ENCODE data around the gene KIF3A.

Gene KIF3A

DNA sequence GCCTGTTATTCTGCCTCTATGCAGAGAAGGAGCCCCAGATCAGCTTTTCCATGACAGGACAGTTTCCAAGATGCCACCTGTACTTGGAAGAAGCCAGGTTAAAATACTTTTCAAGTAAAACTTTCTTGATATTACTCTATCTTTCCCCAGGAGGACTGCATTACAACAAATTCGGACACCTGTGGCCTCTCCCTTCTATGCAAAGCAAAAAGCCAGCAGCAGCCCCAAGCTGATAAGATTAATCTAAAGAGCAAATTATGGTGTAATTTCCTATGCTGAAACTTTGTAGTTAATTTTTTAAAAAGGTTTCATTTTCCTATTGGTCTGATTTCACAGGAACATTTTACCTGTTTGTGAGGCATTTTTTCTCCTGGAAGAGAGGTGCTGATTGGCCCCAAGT lies 63.9 kb downstream of the KIF3A start:
- H3K27ac ChIP-seq: no peak overlapping the region
- TF ChIP-seq, protein P1, sequence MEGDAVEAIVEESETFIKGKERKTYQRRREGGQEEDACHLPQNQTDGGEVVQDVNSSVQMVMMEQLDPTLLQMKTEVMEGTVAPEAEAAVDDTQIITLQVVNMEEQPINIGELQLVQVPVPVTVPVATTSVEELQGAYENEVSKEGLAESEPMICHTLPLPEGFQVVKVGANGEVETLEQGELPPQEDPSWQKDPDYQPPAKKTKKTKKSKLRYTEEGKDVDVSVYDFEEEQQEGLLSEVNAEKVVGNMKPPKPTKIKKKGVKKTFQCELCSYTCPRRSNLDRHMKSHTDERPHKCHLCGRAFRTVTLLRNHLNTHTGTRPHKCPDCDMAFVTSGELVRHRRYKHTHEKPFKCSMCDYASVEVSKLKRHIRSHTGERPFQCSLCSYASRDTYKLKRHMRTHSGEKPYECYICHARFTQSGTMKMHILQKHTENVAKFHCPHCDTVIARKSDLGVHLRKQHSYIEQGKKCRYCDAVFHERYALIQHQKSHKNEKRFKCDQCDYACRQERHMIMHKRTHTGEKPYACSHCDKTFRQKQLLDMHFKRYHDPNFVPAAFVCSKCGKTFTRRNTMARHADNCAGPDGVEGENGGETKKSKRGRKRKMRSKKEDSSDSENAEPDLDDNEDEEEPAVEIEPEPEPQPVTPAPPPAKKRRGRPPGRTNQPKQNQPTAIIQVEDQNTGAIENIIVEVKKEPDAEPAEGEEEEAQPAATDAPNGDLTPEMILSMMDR (conservative IDR thresholded peaks at IDR 0.05): no peak

DNA sequence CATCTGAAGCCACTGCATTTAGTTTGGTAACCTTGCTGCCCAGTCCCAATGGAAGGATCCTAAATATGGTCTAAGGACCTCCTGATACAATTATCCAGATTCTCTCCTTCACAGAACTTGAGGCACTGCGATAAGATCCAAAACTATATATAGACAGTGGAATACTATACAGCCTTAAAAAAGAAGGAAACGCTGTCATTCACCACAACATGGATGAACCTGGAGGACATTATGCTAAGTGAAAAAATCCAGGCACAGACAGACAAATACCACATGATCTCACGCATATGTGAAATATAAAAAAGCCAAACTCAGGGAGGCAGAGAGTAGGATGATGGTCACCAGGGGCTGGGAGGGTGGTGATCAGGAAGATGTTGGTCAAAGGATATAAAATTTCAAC lies 66.3 kb downstream of the KIF3A start:
- H3K27ac ChIP-seq: no peak overlapping the region
- TF ChIP-seq, protein P1 (conservative IDR thresholded peaks at IDR 0.05): no peak

DNA sequence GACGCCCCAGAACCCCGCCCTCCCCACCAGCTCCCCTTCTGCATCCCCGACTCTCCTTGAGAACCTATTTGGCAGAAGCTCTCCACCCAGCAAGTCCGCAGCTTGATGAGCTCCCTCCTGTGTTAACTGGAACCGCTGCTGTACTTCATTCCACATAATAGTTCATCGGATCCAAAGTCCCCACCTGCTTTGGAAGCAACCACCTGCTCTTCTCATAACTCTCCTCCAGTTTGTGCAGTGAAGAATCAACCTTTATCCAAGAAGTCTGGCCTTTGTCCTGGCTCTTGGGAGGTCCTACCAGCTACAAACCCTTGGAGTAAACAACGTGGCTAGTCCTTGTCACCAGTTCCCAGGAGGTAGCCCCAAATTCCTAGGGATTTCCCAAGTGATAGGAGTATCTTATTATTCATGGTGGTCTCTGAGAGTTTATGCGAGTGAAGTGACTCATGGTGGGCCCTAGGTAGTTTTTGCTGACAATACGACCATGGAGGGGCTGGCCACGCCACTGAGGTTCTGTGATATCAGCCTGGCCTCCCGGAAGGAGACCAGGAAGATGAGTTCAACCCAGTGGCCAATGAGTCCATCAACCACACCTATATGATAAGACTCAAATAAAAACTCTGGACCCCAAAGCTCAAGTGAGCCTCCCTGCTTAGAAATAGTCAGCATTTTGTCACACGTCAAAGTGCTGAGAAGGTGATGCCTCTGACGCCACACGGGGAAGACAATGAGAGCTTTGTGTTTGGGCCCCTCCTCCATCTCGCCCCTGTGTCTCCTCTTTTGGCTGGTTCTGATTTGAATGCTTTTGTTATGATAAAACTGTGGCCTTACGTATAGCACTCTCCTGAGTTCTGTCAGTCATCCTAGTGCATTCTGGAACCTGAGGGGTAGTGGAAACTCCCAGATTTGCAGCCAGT lies 67.1 kb downstream of the KIF3A start:
- no peak overlapping the region for H3K27ac ChIP-seq
- TF ChIP-seq, protein P1 (conservative IDR thresholded peaks at IDR 0.05): no peak

DNA sequence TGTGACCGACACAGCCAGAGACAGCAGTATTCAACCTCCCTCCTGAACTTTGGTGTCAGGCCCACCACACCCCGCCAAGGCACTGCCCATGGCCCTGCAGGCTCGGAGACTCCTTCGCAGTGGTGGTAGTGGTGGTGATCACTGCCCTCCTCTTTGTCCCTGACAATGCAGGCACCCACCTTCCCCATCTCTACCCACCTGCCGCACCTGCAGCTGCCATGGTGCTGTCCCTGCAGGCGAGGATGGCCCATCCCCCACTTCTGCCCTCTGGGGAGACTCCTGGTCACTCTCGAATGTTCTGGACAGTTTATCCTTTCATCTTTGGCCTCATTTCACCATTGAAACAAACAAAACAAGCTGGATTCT lies 67.9 kb downstream of the KIF3A start:
- no peak overlapping the region for H3K27ac ChIP-seq
- TF ChIP-seq, protein P1 (conservative IDR thresholded peaks at IDR 0.05): no peak

DNA sequence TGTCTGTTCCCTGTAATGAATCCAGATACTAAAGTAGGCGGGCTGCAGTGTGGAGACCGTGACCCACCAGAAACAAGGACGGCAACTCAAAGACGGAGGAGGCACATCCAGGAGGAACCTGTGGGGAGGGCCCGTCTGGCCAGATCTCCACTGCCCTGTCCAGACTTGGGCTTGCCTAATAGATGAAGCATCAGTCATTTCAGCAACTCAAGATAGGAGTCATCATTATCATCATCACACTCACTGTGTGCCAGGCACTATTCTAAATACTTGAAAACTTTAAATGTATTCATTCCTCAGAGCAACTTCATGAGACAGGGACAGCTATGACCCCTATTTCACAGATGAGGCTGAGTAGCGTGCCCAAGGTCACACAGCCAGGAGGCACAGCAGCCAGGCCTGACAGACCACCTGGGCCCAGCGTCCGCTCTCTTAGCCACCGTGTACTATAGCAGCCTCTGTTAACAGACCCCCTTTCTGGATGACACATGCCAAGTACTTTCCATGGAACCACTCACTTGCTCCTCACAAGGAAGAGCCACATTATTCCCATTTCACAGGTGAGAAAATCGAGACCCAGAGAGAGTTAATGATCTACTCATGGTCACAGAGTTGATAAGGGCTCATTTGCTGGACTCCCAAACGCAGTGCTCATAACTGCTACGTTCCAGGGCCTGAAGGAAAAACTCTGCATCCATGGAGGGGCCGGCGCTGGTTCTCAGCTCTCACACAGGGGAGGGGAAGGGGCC lies 68.5 kb downstream of the KIF3A start:
- H3K27ac ChIP-seq: no peak overlapping the region
- TF ChIP-seq, protein P1 (conservative IDR thresholded peaks at IDR 0.05): no peak

DNA sequence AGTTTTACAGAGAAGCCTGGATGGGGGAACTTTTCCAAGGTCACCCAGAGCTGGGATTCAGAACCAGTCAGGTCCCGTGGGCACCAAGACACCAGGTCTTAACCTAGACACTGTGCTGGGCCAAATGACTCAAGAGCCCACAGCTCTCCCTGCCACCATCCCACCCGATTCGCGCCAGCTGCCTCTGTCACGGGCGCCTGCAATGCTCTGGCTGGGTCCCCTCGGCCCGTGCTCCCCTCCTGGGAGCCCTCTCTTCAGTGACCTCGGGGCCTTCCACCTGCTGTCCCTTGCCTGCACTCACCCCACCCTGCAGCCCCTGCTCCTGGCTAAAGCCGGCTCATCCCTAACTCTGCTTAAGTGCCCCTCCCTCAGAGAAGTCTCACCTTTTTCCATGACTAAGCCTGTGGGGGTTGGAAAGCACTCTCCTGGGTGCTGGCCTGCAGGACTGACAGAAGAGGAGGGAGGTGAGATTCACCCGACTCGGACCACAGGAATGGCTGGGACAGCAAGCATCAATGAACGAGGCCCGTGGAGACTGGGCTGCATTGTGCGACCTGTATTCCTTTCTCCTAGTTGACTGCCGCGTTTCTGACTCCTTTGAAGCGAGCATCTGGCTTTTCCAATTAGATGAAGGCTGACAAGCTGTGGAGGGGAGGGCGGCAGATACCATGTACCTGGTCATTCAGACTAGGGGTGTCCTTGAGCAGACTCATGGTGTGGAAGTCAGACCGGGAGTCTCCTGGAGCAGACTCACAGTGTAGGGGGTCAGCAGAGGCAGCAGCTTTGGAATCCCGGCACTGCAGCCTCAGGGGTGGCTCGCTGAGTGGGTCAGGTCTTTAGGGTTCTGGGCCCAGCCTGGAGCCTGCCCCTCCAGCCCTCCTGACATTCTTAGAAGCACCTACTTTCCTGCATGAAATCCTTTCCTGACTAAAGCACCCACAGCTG lies 69.3 kb downstream of the KIF3A start:
- TF ChIP-seq, protein P1 (conservative IDR thresholded peaks at IDR 0.05): no peak
- no peak overlapping the region for H3K27ac ChIP-seq

All from VCaP (cell line).